ENCODE measurements around the gene CCDC197.

DNA sequence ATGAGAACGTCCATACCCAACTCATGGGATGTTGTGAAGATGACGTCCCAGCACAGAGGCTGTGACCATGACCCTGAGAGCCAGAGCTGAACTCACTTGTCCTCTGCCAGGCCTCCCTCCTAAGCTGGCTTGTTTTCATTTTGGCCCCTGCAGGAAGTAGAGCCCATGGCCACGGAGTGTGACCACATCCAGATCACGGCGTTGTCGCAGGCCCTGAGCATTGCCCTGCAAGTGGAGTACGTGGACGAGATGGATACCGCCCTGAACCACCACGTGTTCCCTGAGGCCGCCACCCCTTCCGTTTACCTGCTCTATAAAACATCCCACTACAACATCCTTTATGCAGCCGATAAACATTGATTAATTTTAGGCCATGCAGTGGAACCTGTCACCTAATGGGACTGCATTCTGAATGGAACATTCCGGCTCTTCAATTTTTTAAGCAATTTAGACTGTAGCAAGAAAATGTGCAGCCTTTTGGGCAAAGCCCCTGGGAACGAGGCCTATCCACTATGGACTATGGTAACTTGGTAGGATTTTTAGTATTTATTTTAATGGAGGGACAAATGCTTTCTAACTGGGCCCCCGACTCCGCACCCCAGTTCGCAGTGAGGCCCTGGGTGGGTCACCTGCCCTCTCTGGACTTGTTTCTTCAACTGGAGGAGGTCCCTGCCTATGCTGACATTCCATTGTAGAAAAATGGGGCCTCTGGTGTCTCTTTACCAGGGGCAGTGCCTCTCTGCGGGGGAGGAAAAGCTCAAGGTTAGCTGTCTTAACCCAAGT is 48.7 kb downstream of the CCDC197 start:
- TF ChIP-seq, protein P1, sequence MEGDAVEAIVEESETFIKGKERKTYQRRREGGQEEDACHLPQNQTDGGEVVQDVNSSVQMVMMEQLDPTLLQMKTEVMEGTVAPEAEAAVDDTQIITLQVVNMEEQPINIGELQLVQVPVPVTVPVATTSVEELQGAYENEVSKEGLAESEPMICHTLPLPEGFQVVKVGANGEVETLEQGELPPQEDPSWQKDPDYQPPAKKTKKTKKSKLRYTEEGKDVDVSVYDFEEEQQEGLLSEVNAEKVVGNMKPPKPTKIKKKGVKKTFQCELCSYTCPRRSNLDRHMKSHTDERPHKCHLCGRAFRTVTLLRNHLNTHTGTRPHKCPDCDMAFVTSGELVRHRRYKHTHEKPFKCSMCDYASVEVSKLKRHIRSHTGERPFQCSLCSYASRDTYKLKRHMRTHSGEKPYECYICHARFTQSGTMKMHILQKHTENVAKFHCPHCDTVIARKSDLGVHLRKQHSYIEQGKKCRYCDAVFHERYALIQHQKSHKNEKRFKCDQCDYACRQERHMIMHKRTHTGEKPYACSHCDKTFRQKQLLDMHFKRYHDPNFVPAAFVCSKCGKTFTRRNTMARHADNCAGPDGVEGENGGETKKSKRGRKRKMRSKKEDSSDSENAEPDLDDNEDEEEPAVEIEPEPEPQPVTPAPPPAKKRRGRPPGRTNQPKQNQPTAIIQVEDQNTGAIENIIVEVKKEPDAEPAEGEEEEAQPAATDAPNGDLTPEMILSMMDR (tag by site-specific recombination; IDR thresholded peaks at IDR 0.05) = no peak
- TF ChIP-seq ZNF423 (tag by site-specific recombination; IDR thresholded peaks at IDR 0.05) = no peak
- TF ChIP-seq ZNF610 (tag by site-specific recombination; IDR thresholded peaks at IDR 0.05; ENCODE audit: borderline replicate concordance) = no peak
- TF ChIP-seq ZBTB17 (tag by site-specific recombination; IDR thresholded peaks at IDR 0.05) = no peak
- no peak for TF ChIP-seq ZNF174 (tag by site-specific recombination; IDR thresholded peaks at IDR 0.05)
- no peak for TF ChIP-seq ZNF660 (tag by site-specific recombination; IDR thresholded peaks at IDR 0.05)
- TF ChIP-seq, protein P2, sequence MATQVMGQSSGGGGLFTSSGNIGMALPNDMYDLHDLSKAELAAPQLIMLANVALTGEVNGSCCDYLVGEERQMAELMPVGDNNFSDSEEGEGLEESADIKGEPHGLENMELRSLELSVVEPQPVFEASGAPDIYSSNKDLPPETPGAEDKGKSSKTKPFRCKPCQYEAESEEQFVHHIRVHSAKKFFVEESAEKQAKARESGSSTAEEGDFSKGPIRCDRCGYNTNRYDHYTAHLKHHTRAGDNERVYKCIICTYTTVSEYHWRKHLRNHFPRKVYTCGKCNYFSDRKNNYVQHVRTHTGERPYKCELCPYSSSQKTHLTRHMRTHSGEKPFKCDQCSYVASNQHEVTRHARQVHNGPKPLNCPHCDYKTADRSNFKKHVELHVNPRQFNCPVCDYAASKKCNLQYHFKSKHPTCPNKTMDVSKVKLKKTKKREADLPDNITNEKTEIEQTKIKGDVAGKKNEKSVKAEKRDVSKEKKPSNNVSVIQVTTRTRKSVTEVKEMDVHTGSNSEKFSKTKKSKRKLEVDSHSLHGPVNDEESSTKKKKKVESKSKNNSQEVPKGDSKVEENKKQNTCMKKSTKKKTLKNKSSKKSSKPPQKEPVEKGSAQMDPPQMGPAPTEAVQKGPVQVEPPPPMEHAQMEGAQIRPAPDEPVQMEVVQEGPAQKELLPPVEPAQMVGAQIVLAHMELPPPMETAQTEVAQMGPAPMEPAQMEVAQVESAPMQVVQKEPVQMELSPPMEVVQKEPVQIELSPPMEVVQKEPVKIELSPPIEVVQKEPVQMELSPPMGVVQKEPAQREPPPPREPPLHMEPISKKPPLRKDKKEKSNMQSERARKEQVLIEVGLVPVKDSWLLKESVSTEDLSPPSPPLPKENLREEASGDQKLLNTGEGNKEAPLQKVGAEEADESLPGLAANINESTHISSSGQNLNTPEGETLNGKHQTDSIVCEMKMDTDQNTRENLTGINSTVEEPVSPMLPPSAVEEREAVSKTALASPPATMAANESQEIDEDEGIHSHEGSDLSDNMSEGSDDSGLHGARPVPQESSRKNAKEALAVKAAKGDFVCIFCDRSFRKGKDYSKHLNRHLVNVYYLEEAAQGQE (tag by site-specific recombination; IDR thresholded peaks at IDR 0.05) = no peak
- TF ChIP-seq, protein P3, sequence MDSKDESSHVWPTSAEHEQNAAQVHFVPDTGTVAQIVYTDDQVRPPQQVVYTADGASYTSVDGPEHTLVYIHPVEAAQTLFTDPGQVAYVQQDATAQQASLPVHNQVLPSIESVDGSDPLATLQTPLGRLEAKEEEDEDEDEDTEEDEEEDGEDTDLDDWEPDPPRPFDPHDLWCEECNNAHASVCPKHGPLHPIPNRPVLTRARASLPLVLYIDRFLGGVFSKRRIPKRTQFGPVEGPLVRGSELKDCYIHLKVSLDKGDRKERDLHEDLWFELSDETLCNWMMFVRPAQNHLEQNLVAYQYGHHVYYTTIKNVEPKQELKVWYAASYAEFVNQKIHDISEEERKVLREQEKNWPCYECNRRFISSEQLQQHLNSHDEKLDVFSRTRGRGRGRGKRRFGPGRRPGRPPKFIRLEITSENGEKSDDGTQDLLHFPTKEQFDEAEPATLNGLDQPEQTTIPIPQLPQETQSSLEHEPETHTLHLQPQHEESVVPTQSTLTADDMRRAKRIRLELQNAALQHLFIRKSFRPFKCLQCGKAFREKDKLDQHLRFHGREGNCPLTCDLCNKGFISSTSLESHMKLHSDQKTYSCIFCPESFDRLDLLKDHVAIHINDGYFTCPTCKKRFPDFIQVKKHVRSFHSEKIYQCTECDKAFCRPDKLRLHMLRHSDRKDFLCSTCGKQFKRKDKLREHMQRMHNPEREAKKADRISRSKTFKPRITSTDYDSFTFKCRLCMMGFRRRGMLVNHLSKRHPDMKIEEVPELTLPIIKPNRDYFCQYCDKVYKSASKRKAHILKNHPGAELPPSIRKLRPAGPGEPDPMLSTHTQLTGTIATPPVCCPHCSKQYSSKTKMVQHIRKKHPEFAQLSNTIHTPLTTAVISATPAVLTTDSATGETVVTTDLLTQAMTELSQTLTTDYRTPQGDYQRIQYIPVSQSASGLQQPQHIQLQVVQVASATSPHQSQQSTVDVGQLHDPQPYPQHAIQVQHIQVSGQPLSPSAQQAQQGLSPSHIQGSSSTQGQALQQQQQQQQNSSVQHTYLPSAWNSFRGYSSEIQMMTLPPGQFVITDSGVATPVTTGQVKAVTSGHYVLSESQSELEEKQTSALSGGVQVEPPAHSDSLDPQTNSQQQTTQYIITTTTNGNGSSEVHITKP (tag by site-specific recombination; IDR thresholded peaks at IDR 0.05) = no peak
- TF ChIP-seq ZBTB7A (tag by site-specific recombination; IDR thresholded peaks at IDR 0.05; ENCODE audit: low read depth) = no peak
- TF ChIP-seq MYNN (tag by site-specific recombination; IDR thresholded peaks at IDR 0.05; ENCODE audit: borderline replicate concordance) = no peak
- no peak for TF ChIP-seq GLIS2 (tag by site-specific recombination; IDR thresholded peaks at IDR 0.05)
- no peak for TF ChIP-seq ZNF747 (tag by site-specific recombination; IDR thresholded peaks at IDR 0.05)
- TF ChIP-seq ZNF335 (tag by site-specific recombination; conservative IDR thresholded peaks at IDR 0.05) = no peak
